ENCODE results near the gene POLR3GL.

DNA sequence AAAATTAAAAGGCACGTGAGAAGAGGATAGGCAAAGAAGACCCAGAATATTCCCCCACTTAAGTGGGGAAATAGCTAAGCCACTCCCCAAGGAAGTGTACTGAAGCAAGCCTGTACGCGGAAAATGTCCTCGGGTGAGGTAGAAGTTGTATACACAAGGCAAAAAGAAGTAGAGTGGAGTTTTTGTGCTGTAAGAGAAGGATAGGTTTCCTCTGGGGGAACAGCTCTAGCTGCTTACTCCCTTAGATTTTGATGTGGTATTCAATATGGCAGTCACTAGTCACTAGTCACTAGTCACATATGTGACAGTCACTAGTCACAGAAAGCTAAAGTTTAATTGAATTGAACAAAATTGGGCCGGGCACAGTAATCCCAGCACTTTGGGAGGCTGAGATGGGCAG lies 24.3 kb downstream of the POLR3GL start:
- no peak for TF ChIP-seq CTCF (IDR thresholded peaks at IDR 0.05; ENCODE audit: borderline replicate concordance, extremely low read depth, low read length, poor library complexity, severe bottlenecking)
- no peak for TF ChIP-seq EZH2 (IDR thresholded peaks at IDR 0.05; ENCODE audit: borderline replicate concordance, low read depth, low read length, severe bottlenecking)
